Stimulated activated CD8-positive, alpha-beta memory T cell treated with anti-CD3 and anti-CD28 coated beads, Interleukin-2, amount 100 ng/mL, for 1 hour (primary cell): Measurements from ENCODE around the gene OR2T11.
"Not testable (repeated sequence)": the region's sequence is repeated elsewhere in the genome, so short reads cannot be mapped to it uniquely, and the experiment has no call there.

Experiments used
- DNase-seq, 2 donors: peaks; one replicate each; pipeline ENCODE4 v3.0.0-alpha.2; 2020; ENCODE audit warnings: low read depth in 2 of 2

Gene OR2T11, protein sequence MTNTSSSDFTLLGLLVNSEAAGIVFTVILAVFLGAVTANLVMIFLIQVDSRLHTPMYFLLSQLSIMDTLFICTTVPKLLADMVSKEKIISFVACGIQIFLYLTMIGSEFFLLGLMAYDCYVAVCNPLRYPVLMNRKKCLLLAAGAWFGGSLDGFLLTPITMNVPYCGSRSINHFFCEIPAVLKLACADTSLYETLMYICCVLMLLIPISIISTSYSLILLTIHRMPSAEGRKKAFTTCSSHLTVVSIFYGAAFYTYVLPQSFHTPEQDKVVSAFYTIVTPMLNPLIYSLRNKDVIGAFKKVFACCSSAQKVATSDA

DNA sequence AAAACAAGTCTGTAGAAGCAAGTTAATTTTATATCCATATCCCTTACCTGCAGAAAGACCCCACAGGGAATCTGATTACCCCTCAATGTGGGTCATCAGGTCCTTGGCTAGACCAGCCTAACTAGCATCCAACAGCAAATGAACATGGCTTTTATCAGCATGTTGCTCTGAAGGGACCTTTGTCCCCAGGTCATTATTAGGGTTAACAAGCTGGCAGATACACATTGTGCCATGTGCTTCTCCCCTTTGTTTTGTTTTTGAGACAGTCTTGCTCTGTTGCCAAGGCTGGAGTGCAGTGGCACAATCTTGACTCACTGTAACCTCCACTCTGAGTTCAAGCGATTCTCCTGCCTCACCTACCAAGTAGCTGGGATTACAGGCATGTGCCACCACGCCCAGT, at the start of gene OR2T11:
OR2T11 (minus strand) TSS at position 101 of the 400 bp plus-strand sequence. CDS start 7,963 bp downstream, outside the sequence.
- DNase-seq = not testable (repeated sequence)

DNA sequence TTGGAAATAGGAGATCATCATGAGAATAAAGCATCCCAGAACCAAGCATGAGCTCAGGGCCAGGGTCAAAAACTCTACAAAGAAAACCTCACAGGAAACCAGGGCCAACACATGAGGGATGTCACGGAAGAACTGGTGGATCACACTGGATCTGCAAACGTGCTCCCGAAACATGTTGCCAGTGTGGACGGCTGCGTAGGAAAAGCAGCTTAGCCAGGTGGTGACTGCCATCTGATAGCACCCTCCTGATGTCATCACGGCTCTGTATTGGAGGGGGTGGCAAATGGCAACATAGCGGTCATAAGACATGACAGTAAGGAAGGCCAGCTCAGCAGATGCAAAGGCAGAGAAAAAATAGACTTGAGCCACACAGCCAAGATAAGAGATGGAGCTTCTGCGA, 46.8 kb upstream of the OR2T11 start:
- no peak for DNase-seq

- no peak for DNase-seq
These were observed 35.1 kb upstream of the OR2T11 start for GRCh38 chr1:248670003-248670402.

- DNase-seq = not testable (repeated sequence)
These were observed 28.8 kb upstream of the OR2T11 start for GRCh38 chr1:248663453-248664328.

- DNase-seq = not testable (repeated sequence)
These were observed 21.9 kb upstream of the OR2T11 start for GRCh38 chr1:248656797-248657196.

DNA sequence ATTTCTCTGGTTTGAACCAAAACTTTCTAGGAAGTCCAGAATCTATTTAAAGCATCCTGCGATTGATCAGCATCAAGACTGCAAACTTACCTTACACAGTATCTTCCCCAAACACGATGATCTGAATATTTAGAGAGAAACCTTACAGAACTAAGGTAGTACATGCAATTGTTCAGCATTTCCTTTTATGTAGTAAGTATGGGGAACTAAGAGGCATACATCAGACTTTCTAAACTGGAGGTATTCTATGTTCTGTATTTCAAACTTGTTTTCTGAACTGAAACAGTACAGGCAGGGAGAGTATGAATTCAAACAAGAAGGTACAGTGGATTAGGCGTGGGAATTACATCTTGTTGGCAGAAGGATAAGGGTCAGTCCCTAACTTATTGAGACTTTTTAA, 20.5 kb upstream of the OR2T11 start, which contains the start of gene OR2T27:
OR2T27 (minus strand) TSS at position 175 of the 400 bp plus-strand sequence. CDS start 4,644 bp downstream, outside the sequence.
- DNase-seq = not testable (repeated sequence)

GRCh38 chr1:248648770-248649536, 14.1 kb upstream of the OR2T11 start:
- not testable (repeated sequence) for DNase-seq

GRCh38 chr1:248645178-248645577, 10.3 kb upstream of the OR2T11 start, which contains the start of gene OR2T35:
Gene OR2T35, minus strand, starts transcription at chr1:248645278. Its CDS starts 6,020 bp downstream, at chr1:248639258.
- DNase-seq = not testable (repeated sequence)

GRCh38 chr1:248642971-248643651, 8.2 kb upstream of the OR2T11 start:
- not testable (repeated sequence) for DNase-seq

GRCh38 chr1:248641583-248641982, 6.7 kb upstream of the OR2T11 start:
- DNase-seq = not testable (repeated sequence)

- DNase-seq = not testable (repeated sequence)
These were observed 6.0 kb upstream of the OR2T11 start for GRCh38 chr1:248640906-248641305.

GRCh38 chr1:248639652-248640051, 4.8 kb upstream of the OR2T11 start:
- DNase-seq = not testable (repeated sequence)

DNA sequence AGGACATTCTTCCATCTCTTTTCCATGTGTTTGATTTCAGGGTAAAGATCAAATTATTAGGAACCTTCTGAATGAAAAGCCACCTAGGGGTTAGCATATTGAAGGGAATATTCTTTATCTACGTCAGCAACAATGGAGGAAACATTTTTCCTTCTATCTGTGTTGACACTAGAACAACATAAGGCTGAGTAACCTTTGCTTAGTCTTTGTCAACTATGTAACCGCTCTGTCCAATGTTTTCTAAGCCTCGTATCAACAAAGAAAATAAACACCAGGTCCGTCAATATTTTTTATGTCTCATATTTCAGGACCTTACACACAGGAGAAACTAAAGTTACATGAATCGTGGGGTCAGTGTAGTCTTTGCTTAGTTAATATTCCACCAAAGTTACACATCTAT, 1.7 kb upstream of the OR2T11 start:
- not testable (repeated sequence) for DNase-seq

- DNase-seq = no peak
These were observed 3.4 kb downstream of the OR2T11 start for GRCh38 chr1:248631354-248632008.

DNA sequence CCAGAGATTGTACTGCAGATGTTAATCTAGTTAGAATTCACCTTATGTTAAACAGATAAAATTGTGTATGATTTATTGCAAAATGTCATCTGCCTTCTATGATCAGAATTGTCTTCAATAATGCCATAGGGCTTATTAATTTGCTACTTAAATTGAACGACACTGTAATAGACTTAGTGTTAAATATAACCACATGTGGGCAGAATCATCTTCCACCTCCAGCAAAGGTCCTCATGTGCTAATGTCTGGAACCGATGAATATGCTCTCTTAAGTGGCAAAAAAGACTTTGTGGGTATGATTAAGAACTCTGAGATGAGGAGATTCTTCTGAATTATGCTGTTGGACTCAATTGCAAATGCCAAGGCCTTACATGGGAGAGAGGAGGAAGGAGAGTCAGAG, 4.3 kb downstream of the OR2T11 start:
- no peak for DNase-seq

- no peak for DNase-seq
These were observed 6.7 kb downstream of the OR2T11 start for GRCh38 chr1:248627971-248628844.

GRCh38 chr1:248625971-248626370, 8.9 kb downstream of the OR2T11 start:
- no peak for DNase-seq

GRCh38 chr1:248625166-248625565, 9.7 kb downstream of the OR2T11 start:
- no peak for DNase-seq

GRCh38 chr1:248622570-248623001, 12.3 kb downstream of the OR2T11 start:
- no peak for DNase-seq
